Stimulated activated CD4-positive, alpha-beta T cell treated with anti-CD3 and anti-CD28 coated beads, TNF-alpha, amount 100 ng/mL, for 24 hours (primary cell): Measurements from ENCODE around the gene SECISBP2L.

ENCODE experiments used
- DNase-seq, 3 experiments: peaks; one replicate each; pipeline ENCODE4 v3.0.0-alpha.2; 2020; ENCODE audit warnings: low read depth in 3 of 3

Gene SECISBP2L

DNA sequence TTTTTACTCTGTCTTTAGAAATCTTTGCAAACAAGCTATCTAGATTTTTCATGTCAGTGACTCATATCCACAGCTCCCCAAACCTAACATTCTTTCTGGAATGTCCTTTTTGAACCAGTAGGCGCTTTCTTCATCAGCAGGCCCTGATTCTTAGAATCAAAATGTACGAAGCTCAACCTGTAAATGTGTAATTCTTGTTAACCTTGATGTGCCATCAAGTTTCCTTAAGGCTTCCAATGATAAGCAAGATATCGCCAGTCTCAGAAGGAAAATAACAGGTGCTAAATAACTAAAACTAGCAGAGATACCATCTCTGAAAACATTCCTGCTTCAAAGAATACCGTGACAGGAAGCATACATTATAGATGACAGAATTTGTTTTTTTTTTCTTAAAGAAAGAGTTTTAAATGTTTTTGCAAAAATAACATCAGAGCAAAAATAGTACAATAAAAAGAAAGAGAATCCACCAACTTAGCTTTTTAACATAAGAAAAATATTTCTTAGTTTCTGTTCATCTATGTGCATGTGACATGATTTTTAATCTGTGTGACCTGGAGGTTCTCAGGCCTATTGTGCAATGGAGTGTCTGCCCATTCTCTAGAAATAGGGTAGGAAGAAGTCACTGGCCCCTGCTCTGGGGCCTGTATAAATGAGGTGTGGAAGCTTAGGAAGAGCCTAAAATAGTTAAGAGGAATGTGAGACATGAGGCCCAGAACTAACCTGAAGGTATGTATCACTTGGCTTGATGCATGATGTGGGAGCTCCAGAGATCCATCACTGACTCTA, 14.7 kb upstream of the SECISBP2L start:
- no peak for DNase-seq

GRCh38 chr15:49059491-49059890, 13.2 kb upstream of the SECISBP2L start:
- no peak for DNase-seq

- no peak for DNase-seq
Observed at GRCh38 chr15:49058559-49058958, 12.3 kb upstream of the SECISBP2L start.

DNA sequence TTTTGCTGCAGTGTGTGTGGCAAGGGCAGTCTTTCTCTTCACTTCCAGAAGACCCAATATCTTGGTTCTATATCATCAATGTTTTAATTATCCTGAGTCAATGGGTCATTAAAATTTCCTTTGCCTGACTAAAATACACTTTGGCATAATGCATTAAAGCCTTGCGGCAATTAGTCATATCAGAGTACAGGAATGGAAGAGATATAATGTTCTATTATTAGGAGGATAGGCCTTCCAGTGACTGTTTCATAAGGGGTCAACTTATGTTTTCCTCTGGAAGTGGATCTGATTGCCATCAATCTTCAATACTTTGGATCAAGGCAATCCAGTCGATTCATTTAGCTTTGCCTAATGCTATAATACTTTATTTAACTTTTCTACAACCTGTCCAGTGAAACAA, 9.4 kb upstream of the SECISBP2L start:
- no peak for DNase-seq

DNA sequence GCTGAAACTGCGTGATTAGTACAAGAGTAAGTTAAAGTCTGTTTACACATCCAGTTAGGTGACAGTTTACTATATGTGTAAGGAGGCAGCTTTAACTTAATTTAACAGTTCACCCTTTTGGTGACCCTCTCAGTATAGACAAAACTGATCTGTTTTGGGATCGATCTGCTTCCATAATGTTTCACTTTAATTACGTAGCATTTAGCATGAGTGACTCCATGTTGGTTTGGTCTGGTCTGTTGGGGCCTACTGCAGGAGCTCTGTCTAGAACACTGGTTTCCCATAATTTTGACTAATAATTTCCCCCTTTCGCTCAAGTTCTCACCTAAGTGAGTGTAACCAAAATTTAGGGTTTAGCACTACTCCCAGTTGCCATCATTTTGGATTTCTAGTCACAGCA, 6.4 kb upstream of the SECISBP2L start:
- no peak for DNase-seq

DNA sequence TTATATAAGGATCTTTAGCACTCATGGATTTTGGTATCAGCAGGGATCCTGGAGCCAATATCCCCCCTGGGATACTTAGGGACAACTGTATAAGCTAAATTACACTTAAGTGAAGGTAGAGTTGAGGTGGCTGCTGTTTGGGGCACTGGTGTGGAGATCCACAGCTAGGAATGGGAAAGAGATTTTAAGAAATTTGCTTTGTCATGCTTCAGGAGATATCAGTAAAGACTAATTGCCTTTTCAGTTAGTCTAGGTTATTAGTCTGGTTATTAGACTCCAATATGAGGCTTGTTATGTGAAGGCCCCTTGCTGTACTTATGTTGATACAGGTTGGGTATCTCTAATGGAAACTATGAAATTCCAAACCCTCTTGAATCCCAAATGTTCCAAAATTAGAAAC, 1.2 kb upstream of the SECISBP2L start:
- DNase-seq = no peak

GRCh38 chr15:49045751-49046219, 461 bp downstream of the SECISBP2L start:
- no peak for DNase-seq

- no peak for DNase-seq
Observed at GRCh38 chr15:49044766-49045606, 1.3 kb downstream of the SECISBP2L start.

- no peak for DNase-seq
Observed at GRCh38 chr15:49044002-49044401, 2.2 kb downstream of the SECISBP2L start.

DNA sequence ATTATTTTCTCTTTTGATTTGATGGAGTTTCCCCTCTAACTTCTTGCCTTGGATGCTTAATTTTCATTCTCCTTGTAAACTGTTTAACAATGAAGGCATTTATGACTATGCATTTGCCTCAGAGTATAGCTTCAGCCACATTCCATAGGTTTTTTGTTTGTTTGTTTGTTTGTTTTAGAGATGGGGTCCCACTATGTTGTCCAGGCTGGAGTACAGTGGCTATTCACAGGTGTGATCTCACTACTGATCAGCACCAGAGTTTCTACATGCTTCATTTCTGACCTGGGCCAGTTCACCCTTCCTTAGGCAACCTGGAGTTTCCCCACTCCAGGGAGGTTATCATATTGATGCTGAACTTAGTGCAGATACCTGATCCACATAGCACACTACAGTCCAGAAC, 4.1 kb downstream of the SECISBP2L start:
- DNase-seq = no peak

GRCh38 chr15:49041426-49041825, 4.8 kb downstream of the SECISBP2L start:
- no peak for DNase-seq

DNA sequence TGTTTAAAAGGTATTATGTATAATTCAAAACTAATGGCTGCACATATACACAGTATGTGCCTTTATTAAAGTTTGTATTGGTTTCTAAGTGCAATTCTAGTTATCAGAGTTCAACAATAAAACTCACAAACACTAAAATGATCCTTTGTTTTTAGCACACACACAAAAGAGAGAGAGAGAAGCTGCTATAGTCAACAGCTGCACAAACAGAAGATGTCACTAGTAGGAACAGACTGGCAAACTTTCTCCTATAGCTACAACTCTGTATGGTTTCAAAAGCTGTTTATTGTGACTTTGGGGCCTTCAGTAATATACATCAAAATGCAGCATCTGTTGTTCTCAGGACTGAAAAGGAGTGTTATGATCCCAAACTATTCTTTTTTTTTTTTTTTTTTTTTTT, 6.1 kb downstream of the SECISBP2L start:
- no peak for DNase-seq

GRCh38 chr15:49038382-49038781, 7.9 kb downstream of the SECISBP2L start:
- DNase-seq = no peak

- DNase-seq = no peak
Observed at GRCh38 chr15:49037546-49037940, 8.7 kb downstream of the SECISBP2L start.

GRCh38 chr15:49036650-49037545, 9.3 kb downstream of the SECISBP2L start:
- no peak for DNase-seq

GRCh38 chr15:49035825-49036224, 10.4 kb downstream of the SECISBP2L start:
- no peak for DNase-seq

GRCh38 chr15:49032601-49033145, 13.6 kb downstream of the SECISBP2L start:
- no peak for DNase-seq

GRCh38 chr15:49031804-49032203, 14.4 kb downstream of the SECISBP2L start:
- DNase-seq = no peak

- DNase-seq = no peak
Observed at GRCh38 chr15:49026700-49027099, 19.5 kb downstream of the SECISBP2L start.

- no peak for DNase-seq
Observed at GRCh38 chr15:49024840-49025239, 21.4 kb downstream of the SECISBP2L start.

- no peak for DNase-seq
Observed at GRCh38 chr15:49023354-49023753, 22.9 kb downstream of the SECISBP2L start.

- no peak for DNase-seq
Observed at GRCh38 chr15:49015896-49016295, 30.4 kb downstream of the SECISBP2L start.
